ENCODE results near the gene COL24A1.

DNA sequence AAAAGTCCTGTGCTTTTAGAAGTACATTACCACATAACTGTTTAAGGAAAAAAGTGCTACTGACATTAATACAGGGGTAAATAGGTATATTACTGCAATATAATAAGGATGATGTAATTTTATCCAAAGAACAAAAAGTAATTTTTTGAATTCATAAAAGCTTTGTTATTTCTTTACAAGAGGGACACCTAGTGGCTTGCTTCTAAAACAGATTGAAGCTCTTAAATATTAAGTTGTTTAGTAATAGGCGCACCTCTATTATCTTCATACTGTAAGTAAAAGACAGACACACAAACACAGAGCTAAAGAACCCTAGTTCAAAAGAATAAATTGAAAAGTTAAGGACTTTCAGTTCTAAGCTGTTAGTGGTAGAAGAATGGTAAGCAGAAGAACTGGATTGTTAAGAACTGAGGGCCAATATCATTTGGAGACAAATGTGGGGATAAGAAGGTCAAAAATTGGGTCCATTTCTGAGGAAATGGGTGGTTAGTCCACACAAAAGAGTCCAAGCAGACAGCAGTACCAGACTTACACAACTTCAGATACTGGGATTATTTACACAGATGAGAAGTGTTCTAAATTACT, 463.8 kb downstream of the COL24A1 start:
- TF ChIP-seq, protein P1, sequence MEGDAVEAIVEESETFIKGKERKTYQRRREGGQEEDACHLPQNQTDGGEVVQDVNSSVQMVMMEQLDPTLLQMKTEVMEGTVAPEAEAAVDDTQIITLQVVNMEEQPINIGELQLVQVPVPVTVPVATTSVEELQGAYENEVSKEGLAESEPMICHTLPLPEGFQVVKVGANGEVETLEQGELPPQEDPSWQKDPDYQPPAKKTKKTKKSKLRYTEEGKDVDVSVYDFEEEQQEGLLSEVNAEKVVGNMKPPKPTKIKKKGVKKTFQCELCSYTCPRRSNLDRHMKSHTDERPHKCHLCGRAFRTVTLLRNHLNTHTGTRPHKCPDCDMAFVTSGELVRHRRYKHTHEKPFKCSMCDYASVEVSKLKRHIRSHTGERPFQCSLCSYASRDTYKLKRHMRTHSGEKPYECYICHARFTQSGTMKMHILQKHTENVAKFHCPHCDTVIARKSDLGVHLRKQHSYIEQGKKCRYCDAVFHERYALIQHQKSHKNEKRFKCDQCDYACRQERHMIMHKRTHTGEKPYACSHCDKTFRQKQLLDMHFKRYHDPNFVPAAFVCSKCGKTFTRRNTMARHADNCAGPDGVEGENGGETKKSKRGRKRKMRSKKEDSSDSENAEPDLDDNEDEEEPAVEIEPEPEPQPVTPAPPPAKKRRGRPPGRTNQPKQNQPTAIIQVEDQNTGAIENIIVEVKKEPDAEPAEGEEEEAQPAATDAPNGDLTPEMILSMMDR (IDR thresholded peaks at IDR 0.05), result peak; percentile 68; the same call in 1 of the 2 replicates
- TF ChIP-seq POLR2AphosphoS5 (IDR thresholded peaks at IDR 0.05; ENCODE audit: low read depth, low read length) (no peak), SIN3A (IDR thresholded peaks at IDR 0.05; ENCODE audit: borderline replicate concordance, insufficient read depth, low read depth, low read length) (no peak), TCF7L2 (IDR thresholded peaks at IDR 0.05; ENCODE audit: low read depth, low read length) (no peak)

All from Panc1 (cell line).